ENCODE data around the gene GPR173.

- TF ChIP-seq CTCF (IDR thresholded peaks at IDR 0.05) (no peak), KAT7 (CRISPR knock-in tag; IDR thresholded peaks at IDR 0.05; ENCODE audit: borderline replicate concordance) (no peak), NR3C1 (CRISPR knock-in tag; conservative IDR thresholded peaks at IDR 0.05; ENCODE audit: low read depth) (no peak)
Observed at GRCh38 chrX:53126377-53126776, 77.8 kb downstream of the GPR173 start.

Measured in WTC11 (cell line).